Trophoblast cell (in vitro differentiated cells and primary cell): ENCODE data around the gene SPACA6.

Source experiments
- DNase-seq, 2 donors: peaks; one replicate each; pipeline ENCODE4 v3.0.0-alpha.2; 2016
- H2AFZ ChIP-seq: 2 replicates; pipeline ENCODE4 v1.6.1; 2013; ENCODE audit warnings: low read length, moderate library complexity, mild to moderate bottlenecking; ENCODE audit not compliant: insufficient read depth, poor library complexity
- H2AK5ac ChIP-seq: 2 replicates; pipeline ENCODE4 v1.6.1; 2013; ENCODE audit warnings: mild to moderate bottlenecking, low read length
- H2BK120ac ChIP-seq: 2 replicates; pipeline ENCODE4 v1.6.1; 2013; ENCODE audit warnings: low read length, mild to moderate bottlenecking, moderate library complexity; ENCODE audit not compliant: insufficient read depth, poor library complexity
- H2BK12ac ChIP-seq: 2 replicates; pipeline ENCODE4 v1.6.1; 2013; ENCODE audit warnings: mild to moderate bottlenecking, low read length, moderate library complexity
- H2BK5ac ChIP-seq: 2 replicates; pipeline ENCODE4 v1.6.1; 2013; ENCODE audit warnings: low read length, low read depth, moderate library complexity, mild to moderate bottlenecking; ENCODE audit not compliant: poor library complexity
- H3K14ac ChIP-seq: 2 replicates; pipeline ENCODE4 v1.6.1; 2013; ENCODE audit warnings: mild to moderate bottlenecking, low read length
- H3K18ac ChIP-seq: 2 replicates; pipeline ENCODE4 v1.6.1; 2013; ENCODE audit warnings: mild to moderate bottlenecking, low read length
- H3K23ac ChIP-seq: 2 replicates; pipeline ENCODE4 v1.6.1; 2013; ENCODE audit warnings: low read length
- H3K27ac ChIP-seq: 2 replicates; pipeline ENCODE4 v1.5.1; 2013; ENCODE audit warnings: low read depth, mild to moderate bottlenecking, inconsistent platforms, low read length, moderate library complexity
- H3K27me3 ChIP-seq: 2 replicates; pipeline ENCODE4 v1.6.1; 2013; ENCODE audit warnings: inconsistent platforms, mild to moderate bottlenecking, low read length, moderate library complexity; ENCODE audit not compliant: insufficient read depth
- H3K36me3 ChIP-seq, 2 experiments: 1 replicate in 1 of 2; 2 replicates in 1 of 2; pipeline ENCODE4 v1.6.1; 2013; ENCODE audit warnings: low read length in 2 of 2, mild to moderate bottlenecking in 2 of 2, moderate library complexity in 1 of 2; ENCODE audit not compliant: insufficient read depth in 2 of 2, control insufficient read depth in 1 of 2
- H3K4ac ChIP-seq: 2 replicates; pipeline ENCODE4 v1.6.1; 2013; ENCODE audit warnings: low read depth, mild to moderate bottlenecking, low read length, moderate library complexity
- H3K4me1 ChIP-seq, 2 experiments: 1 replicate in 1 of 2; 2 replicates in 1 of 2; pipeline ENCODE4 v1.6.1; 2013; ENCODE audit warnings: low read length in 2 of 2, mild to moderate bottlenecking in 2 of 2, moderate library complexity in 1 of 2; ENCODE audit not compliant: insufficient read depth in 2 of 2, control insufficient read depth in 1 of 2
- H3K4me2 ChIP-seq: 2 replicates; pipeline ENCODE4 v1.6.1; 2013; ENCODE audit warnings: inconsistent platforms, mild to moderate bottlenecking, low read length, moderate library complexity
- H3K4me3 ChIP-seq: 2 replicates; pipeline ENCODE4 v1.5.1; 2013; ENCODE audit warnings: mild to moderate bottlenecking, low read depth, low read length, inconsistent platforms
- H3K79me1 ChIP-seq: one replicate; pipeline ENCODE4 v1.6.1; 2013; ENCODE audit warnings: low read length
- H3K79me2 ChIP-seq: 2 replicates; pipeline ENCODE4 v1.6.1; 2013; ENCODE audit warnings: low read length, mild to moderate bottlenecking; ENCODE audit not compliant: control insufficient read depth, insufficient read depth, poor library complexity
- H3K9ac ChIP-seq: 2 replicates; pipeline ENCODE4 v1.6.1; 2013; ENCODE audit warnings: mild to moderate bottlenecking, low read length
- H3K9me3 ChIP-seq: 2 replicates; pipeline ENCODE4 v1.6.1; 2013; ENCODE audit warnings: low read depth, mild to moderate bottlenecking, control low read depth, inconsistent platforms, low read length; ENCODE audit not compliant: insufficient read depth
- H4K12ac ChIP-seq: 2 replicates; pipeline ENCODE4 v1.6.1; 2013; ENCODE audit warnings: low read depth, mild to moderate bottlenecking, low read length, moderate library complexity
- H4K8ac ChIP-seq: 2 replicates; pipeline ENCODE4 v1.6.1; 2013; ENCODE audit warnings: low read depth, mild to moderate bottlenecking, low read length, moderate library complexity
- H4K91ac ChIP-seq: one replicate; pipeline ENCODE4 v1.6.1; 2013; ENCODE audit warnings: low read depth, mild to moderate bottlenecking, low read length, moderate library complexity
- WGBS: extraction: QIAGEN DNeasy Blood & Tissue Kit; methylation state at CpG from one replicate; pipeline ENCODE4 v1.1.7; 2013; ENCODE audit warnings: missing lambda C conversion rate; ENCODE audit not compliant: insufficient read length, insufficient coverage; ENCODE audit errors: extremely low coverage; 5-methylcytosine and 5-hydroxymethylcytosine counted together

SPACA6 gene

DNA sequence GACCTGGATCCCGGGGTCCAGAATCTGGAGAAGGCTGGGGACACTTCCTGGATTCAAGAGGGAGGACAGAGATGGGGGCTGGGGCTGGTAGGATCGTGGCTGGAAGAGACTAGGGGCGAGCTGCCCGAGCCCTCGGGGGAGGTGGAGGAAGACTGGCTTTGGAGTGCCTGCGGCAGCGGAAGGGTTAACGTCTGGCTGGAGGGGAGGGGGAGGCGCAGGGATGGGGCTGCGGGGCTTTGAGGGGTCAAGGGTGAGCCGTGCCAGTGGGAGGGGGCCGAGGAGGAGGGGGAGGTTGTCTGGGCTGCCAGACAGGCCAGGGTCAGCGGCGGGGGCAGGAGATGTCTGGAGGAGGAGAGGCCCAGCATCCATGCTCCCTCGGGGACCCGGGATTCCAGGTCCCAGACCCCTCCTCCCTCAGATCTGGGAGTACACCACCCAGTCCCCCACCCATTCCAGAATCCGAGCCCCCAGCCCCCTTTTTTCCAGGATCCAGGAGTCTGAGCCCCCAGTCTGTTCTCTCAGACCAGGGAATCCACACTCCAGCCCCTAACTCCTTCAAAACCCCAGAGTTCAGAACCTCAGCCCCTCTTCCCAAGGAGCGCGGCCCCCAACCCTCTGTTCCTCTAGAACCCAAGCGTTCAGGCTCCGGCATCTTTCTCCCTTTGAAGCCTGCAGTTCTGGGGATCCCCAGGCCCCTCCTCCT is 3.2 kb upstream of the SPACA6 start:
- Histone ChIP-seq H4K91ac (peak overlapping the region; percentile 100), H3K27me3 (no peaks in the 10 kb centered on the region), H3K4me2 (peak overlapping the region; percentile 61), H3K14ac (peak overlapping the region; percentile 97), H3K4me1 (peaks cover 21 to 28% of the 10 kb centered on the region in 2 experiments), H3K79me2 (peaks cover 54% of the 10 kb centered on the region), H2AK5ac (peak overlapping the region; percentile 94), H3K4ac (peak overlapping the region; percentile 99), H3K9me3 (no peaks in the 10 kb centered on the region), H3K27ac (peak overlapping the region; percentile 98), H2BK5ac (peak overlapping the region; percentile 99), H3K18ac (peak overlapping the region; percentile 95), H3K23ac (no peak overlapping the region), H3K79me1 (peaks cover 39% of the 10 kb centered on the region), H3K36me3 (peaks cover 26 to 29% of the 10 kb centered on the region in 2 experiments), H3K9ac (peak overlapping the region; percentile 86), H2BK12ac (peak overlapping the region; percentile 79), H4K12ac (peak overlapping the region; percentile 93), H2AFZ (peak overlapping the region; percentile 50), H4K8ac (peak overlapping the region; percentile 80), H2BK120ac (peak overlapping the region; percentile 97), H3K4me3 (peak overlapping the region; percentile 90)
- peak; percentile 45 to 51 for DNase-seq
- WGBS: no CpG with 5 or more reads among the region's 21 CpGs

DNA sequence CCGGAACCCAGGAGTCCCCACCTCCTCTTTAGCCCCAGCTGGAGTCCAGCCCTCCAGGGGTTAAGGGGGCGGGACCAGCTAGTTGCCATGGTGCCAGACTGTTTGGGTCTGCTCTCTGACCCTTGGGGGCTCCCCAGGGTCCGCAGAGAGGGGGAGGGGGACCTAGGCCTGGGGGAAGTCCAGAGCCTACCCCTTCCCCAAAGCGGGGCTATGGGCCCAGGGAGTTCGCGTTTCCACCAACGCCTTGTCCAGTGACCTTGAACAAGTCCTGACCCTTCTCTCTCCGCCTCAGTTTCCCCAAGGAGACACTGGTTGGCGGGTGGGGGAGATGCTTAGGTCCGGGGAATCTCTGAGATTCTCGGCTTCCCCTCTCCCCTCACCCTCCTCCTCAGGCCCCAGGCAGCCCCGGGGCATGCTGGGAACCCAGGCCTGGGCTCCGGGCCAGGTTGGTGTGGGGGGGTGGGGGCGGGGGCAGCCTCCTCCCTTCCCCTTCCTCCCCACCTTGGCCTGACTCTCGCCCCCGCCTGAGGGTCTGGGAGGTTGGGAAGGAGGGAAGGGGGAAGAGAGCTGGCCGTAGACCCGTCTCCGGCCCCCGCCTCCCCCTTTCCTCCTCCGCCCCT is 2.6 kb upstream of the SPACA6 start:
- Histone ChIP-seq H3K27ac (peak overlapping the region; percentile 98), H3K36me3 (peaks cover 32 to 35% of the 10 kb centered on the region in 2 experiments), H3K9ac (peak overlapping the region; percentile 71), H2BK12ac (peak overlapping the region; percentile 79), H2BK120ac (peak overlapping the region; percentile 97), H3K4me2 (peak overlapping the region; percentile 61), H4K8ac (peak overlapping the region; percentile 80), H3K4me3 (peak overlapping the region; percentile 90), H4K12ac (peak overlapping the region; percentile 93), H3K14ac (peak overlapping the region; percentile 97), H3K23ac (no peak overlapping the region), H3K79me2 (peaks cover 55% of the 10 kb centered on the region), H3K4ac (peak overlapping the region; percentile 99), H3K27me3 (no peaks in the 10 kb centered on the region), H3K9me3 (no peaks in the 10 kb centered on the region), H3K18ac (peak overlapping the region; percentile 95), H3K79me1 (peaks cover 39% of the 10 kb centered on the region), H2AFZ (peak overlapping the region; percentile 50), H2BK5ac (peak overlapping the region; percentile 99), H3K4me1 (peaks cover 21 to 28% of the 10 kb centered on the region in 2 experiments), H4K91ac (peak overlapping the region; percentile 99), H2AK5ac (peak overlapping the region; percentile 94)
- peak; percentile 61 to 68 for DNase-seq
- no CpG with 5 or more reads among the region's 21 CpGs for WGBS

DNA sequence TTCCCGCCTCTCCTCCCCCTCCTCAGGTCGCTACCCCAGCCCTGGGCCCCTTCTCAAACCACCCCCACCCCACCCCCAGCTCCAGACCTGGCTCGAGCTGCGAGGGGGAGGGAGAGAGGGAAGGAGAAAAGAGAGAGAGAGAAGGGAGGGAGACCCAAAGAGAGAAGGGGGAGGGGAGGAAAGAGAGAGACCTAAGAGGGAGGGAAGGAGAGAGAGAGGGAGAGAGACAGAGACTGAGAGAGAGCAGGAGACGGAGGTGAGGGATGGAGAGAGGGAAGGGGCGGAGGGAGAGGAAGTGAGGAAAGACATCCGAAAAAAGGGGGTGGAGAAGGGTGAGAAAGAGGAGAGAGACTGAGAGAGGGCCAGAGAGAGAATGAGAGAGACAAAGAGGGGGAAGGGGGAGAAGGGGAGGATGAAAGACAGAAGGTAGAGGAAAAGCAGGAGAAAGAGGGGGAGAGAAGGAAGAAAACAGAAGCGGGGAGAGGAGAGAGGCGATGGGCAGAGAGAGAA is 2.0 kb upstream of the SPACA6 start:
- Histone ChIP-seq H3K4me3 (peak overlapping the region; percentile 90), H3K23ac (no peak overlapping the region), H3K4me2 (peak overlapping the region; percentile 61), H3K4ac (peak overlapping the region; percentile 87), H3K18ac (peak overlapping the region; percentile 50), H3K79me1 (peaks cover 39% of the 10 kb centered on the region), H3K4me1 (peaks cover 21 to 28% of the 10 kb centered on the region in 2 experiments), H3K27me3 (no peaks in the 10 kb centered on the region), H2BK120ac (peak overlapping the region; percentile 61), H2BK12ac (peak overlapping the region; percentile 33), H2BK5ac (peak overlapping the region; percentile 74), H4K8ac (peak overlapping the region; percentile 67), H3K14ac (peak overlapping the region; percentile 83), H2AFZ (no peak overlapping the region), H3K9ac (peak overlapping the region; percentile 57), H4K12ac (no peak overlapping the region), H3K9me3 (no peaks in the 10 kb centered on the region), H4K91ac (peak overlapping the region; percentile 99), H2AK5ac (peak overlapping the region; percentile 69), H3K27ac (peak overlapping the region; percentile 98), H3K36me3 (peaks cover 38 to 41% of the 10 kb centered on the region in 2 experiments), H3K79me2 (peaks cover 55% of the 10 kb centered on the region)
- WGBS: no CpG with 5 or more reads among the region's 9 CpGs
- no peak for DNase-seq

DNA sequence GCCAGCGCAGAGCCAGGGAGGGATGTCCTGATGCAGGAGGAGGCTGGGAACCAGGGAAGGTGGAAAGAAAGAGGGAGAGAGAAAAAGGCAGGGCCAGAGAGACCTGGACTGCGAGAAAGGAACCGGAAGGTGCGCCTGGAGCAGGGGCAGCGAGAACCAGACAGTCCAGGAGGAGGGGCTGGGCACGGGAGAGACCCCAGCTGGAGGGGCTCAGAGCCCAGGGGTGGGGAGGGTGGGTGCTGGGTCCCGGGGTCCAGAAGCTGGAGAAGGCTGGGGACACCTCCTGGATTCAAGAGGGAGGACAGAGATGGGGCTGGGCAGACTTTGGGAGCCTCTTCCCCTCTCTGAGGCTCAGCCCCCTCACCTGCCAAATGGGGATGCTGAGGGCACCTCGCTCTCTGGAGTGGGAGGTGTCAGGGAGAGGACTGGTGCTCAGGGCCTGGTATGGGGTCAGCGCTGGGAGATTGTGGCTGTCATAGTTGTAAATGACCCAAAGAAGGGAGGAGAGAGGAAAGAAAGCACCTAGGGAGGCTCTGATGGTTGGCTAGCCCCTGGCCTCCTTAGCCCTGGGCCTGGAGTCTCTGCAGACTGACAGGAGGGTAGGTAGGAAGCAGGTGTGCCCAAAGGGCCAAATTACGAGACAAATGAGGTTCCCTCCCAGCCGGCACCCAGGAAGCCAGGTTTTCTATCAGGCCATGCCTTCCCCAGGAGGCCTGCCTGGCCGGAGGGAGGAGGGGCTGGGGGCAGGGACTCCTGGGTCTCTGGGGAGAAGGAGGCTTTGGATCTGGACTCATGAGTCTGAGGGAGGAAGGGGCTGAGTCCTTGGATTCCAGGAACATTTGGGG is 1.3 kb upstream of the SPACA6 start:
- Histone ChIP-seq H3K79me2 (peaks cover 55% of the 10 kb centered on the region), H3K4me2 (peak overlapping the region; percentile 61), H3K4me1 (peaks cover 21 to 27% of the 10 kb centered on the region in 2 experiments)

More for the DNA sequence above, 1.3 kb upstream of the SPACA6 start:
- WGBS: no CpG with 5 or more reads among the region's 12 CpGs
- Histone ChIP-seq H3K9ac (peak overlapping the region; percentile 57), H2BK12ac (peak overlapping the region; percentile 33), H3K14ac (peak overlapping the region; percentile 83), H3K27me3 (no peaks in the 10 kb centered on the region), H3K27ac (peak overlapping the region; percentile 98), H4K91ac (peak overlapping the region; percentile 99), H3K79me1 (peaks cover 39% of the 10 kb centered on the region), H2AFZ (no peak overlapping the region), H3K18ac (peak overlapping the region; percentile 50), H3K4ac (peak overlapping the region; percentile 87), H2BK5ac (peak overlapping the region; percentile 74), H3K9me3 (no peaks in the 10 kb centered on the region), H4K12ac (peak overlapping the region; percentile 25), H2BK120ac (peak overlapping the region; percentile 61), H4K8ac (peak overlapping the region; percentile 67), H3K36me3 (peaks cover 41 to 47% of the 10 kb centered on the region in 2 experiments), H2AK5ac (peak overlapping the region; percentile 69), H3K23ac (no peak overlapping the region), H3K4me3 (peak overlapping the region; percentile 90)
- no peak for DNase-seq
